Stimulated activated CD4-positive, alpha-beta T cell treated with anti-CD3 and anti-CD28 coated beads, TNF-alpha, amount 100 ng/mL, for 4 hours (primary cell): Measurements from ENCODE around the gene MINDY4B.

Source experiments
- DNase-seq, 3 experiments: peaks; one replicate each; pipeline ENCODE4 v3.0.0-alpha.2; 2020; ENCODE audit warnings: low read depth in 3 of 3

Gene MINDY4B

DNA sequence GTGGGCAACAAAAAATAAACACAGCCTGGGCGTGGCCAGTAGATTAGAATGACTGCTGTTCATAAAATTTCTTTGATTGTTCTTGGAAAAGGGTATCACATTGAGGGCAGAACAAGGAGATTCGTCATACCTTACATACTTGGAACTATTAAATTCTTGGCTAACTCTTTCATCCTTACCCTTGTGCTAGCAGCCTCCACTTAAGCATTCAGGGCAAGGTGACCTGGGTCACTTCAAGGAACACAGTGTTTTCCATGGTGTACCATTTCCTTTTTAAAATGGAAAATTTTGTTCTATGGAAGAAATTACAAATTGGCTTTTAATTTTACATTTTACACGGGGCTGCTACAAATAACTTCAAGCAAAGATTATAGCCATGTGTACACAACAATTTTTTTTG is 60.8 kb downstream of the MINDY4B start:
- no peak for DNase-seq

DNA sequence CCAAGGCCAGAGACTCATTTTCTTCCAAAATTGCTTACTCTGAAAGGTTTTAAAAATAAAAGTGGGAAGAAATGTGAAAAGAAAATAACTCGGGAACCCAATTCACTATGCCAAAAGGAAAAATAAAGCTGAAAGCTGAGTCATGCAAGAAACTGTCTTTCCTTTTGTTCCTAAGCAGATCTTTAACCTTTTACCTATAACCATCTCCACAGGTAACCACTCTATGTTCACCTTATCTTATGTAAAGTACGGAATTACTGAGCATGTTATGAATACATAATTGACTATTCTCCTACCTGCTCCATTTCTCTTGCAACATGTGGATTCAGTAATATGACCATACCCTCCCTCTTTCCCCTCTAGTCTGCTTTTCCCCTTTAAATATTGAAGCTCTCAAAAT is 62.0 kb downstream of the MINDY4B start:
- DNase-seq = no peak

DNA sequence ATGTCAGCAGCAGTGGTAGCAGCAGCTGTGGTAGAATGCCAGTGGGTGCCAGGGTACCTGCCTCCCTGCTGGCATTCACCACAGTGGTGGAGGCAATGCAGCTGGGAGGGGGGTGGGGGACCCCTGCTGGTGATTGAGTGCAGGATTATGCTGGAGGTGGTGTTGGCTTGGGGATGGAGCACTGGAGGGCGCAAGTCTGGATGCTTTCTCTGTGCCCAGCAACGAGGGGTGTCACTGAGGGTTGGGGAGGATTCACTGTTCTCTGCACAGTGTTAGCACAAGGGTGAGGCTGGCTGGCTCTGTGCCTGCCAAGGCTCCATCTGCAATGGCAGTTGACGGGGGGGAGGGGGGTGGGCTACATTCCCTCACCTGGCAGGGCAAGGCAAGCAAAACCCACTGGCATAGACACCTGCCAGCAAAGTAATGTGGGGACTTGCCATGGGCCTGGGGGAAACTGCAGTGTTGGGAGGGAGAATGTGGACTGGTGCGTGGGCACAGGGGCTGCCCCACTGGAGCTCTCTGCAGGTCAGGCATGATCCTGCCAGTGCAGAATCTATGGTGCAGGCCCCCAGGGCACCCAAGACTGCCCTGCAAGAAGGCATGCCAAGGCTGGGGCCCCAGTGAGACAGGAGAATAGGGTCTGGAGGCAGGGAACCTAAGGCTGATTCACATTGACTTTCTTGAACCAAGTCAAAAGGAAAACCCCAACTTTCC is 64.3 kb downstream of the MINDY4B start:
- no peak for DNase-seq

DNA sequence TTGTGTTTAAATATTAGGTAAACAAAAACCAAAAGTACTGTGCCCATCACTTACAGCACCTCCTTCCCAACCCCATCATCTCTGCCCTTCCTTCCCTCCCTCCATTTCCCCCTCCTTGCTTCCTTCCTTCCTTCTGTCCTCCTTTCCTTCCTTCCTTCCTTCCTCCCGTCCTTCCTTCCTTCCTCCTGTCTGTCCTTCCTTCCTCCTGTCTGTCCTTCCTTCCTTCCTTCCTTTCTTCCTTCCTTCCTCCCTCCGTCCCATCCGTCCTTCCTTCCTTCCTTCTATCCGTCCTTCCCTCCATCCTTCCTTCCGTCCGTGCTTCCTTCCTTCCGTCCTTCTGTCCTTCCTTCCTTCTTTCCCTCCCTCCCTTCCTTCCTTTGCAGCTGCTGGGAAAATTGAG is 74.5 kb downstream of the MINDY4B start:
- no peak for DNase-seq

DNA sequence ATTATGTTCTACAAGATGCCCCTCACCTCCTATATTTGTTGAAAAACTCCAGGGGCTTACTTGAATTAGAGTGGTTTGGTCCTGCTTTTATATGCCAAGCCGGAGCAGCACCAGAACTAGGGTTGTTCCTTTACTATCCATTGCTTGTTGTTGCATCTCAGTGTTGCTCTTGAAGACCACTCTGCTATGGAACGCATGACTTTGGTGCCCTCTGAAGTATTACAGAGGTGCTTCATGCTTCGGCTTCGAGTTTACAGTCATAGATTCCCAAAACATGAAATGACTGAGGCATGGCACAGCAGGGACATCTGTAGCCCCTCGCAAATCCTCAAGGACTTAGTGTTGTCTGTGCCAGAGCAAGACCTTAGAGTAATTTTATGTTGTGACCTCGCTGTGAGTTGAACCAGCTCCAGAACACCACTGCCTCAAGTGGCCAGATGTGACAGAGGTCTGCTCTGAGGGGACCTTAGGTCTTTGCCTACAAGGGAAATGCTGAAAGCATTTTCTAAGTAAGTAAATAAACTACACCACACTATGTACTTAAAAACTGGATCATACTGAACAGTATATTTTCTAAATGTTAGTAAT is 75.1 kb downstream of the MINDY4B start:
- DNase-seq = no peak

DNA sequence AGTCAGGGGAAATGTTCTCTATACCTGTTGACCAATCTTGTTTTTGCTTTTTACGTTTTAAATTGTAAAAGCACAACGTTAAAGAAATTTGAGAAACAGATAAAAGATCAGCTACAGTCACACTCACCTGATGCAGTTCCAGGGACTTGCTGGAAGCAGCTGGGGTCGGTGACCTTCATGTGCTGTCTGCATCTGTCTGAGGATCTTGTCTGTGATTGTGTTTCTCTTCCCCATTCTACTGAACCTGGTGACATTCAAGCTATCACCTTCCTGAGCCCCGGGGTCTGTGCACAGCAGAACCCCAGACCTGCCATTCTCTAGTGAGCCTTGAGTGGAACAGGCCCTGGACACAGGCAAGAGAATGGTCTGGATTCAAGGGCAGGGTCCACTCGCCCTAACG is 75.8 kb downstream of the MINDY4B start:
- no peak for DNase-seq

DNA sequence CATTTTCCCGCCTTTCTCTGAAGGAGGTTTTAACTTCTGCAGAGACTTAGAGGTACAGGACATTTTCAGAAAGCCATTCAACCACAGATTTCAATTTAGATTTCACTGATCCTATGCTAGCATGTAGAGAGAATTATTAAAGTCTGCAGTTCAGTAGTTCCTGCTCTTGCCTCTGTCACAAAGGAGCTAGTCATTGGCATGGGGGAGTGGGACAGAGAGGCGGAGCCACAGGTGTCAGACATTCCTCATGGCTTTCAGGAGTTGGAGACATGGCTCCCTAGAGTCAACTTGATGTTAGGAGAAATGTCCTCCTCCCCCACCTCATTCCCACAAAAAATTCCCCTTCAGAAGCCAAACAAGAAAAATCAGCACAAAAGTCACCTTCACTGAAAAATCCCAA is 76.2 kb downstream of the MINDY4B start:
- no peak for DNase-seq

DNA sequence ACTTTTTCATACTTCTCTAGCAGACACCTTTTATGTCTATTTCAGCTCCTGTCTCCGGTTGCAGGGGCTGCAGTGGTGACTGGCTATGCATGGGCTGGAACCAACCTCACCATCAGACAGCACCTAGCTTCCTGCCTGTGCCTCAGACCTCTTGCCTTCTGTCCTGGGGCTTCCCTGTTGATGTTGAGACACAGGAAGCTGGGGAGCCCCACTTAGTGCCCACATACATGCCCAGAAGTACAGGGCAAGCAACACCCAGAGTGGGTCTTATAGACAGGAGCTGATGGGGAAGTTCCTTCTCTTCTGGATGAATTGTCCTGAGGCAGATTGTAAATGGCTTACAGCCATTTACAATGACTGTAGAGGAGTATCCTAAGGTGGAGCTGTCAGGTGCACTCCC is 77.0 kb downstream of the MINDY4B start:
- DNase-seq = no peak

DNA sequence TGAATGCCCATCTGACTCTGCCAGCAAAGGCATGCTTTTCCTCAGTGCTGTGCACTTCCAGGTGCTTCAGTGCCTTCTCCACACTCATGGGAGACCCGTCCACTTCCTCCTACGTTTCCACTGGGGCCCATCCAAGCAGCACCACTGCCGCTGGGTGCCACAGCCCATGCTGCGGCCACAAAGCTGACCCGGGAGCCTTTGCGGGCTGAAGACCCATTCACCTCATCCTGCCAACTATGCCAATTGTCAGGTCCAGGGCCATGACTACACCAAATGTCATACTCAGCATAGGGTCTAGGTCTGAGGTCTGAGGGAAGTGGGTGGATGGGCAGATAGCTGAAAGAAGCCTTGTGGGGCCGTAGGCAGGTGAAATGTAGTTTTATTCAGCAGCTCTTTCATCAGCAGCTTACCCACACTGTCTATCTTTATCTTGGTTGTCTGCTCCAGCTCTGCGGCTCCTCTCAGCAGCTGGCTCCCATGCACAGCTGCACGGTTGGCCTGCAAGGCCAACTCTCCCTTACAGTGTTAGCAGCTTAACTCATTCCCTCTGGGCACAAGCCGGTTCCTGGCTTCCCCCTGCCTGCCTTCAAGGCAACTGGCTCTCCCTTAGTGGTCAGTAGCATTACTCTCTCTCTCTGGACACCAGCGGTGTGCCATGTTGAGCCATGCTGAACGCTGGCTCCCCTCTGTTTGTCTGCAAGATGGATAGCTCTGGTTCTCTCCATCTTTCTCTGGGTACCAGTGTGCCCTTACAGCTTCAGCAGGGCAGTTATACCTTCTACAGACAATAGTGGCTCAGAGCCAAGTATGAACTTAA is 78.6 kb downstream of the MINDY4B start:
- DNase-seq = no peak

DNA sequence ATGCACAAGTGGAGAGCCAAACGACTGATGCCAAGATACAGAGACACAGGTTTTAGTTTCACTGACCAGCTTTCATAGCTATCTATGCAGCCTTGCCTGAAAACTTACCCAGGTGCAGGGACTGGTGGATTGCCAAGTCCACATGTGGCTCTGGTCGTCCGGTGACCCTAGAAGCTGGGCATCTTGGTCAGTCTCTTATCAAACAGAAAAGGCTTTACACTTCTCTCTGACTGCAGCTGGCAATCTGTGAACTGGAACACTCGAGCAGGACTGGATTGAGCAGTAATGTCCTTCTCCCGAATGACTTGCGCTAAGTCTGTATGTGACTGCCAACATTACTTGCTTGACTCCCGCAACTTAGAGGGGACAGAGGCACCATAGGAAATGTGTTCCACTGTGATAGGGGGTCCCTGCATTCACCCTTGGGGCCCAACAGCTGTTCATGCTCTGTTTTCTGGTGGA is 79.3 kb downstream of the MINDY4B start:
- DNase-seq = no peak

DNA sequence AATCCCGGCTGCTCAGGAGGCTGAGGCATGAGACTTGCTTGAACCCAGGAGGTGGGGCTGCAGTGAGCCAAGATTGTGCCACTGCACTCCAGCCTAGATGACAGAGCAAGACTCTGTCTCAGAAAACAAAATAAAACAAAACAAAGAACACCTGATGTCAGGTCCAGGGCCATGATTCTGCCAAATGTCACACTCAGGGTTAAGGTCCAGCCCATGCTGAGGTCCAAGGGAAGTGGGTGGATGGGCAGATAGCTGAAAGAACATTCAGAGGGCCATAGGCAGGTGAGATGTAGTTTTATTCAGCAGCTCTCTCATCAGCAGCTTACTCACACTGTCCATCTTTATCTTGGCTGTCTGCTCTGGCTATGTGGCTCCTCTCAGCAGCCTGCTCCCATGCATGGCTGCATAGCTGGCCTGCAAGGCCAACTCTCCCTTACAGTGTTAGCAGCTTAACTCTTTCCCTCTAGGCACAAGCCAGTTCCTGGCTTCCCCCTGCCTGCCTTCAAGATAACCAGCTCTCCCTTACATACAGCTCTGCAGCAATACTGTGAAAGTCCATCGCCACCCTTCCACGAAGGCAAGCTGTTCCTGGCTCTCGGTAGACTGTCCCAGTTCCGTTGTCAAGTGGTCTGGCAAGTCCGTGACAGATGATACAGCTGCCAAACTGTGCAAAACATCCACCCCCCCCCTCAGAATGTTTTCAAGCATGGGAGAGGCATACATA is 79.9 kb downstream of the MINDY4B start:
- no peak for DNase-seq

DNA sequence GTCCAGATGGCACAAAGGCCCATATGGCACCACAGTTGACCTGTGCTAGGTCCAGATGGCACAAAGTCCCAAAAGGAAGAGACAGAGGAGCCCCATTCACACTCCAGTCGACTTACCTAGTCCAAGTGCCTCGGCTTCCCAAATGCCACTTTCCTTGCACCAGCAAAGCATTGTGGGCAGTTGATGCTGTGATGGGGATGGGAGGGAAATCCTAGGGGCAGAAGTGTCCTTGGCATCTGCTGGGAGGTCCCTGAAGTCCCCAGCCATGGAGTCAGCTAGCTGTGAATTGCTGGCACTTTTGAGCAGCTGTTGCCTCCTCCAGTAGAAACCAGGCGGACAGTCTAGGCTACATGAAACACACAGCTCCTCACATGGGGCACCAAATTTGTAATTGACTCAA is 82.0 kb downstream of the MINDY4B start:
- DNase-seq = no peak

DNA sequence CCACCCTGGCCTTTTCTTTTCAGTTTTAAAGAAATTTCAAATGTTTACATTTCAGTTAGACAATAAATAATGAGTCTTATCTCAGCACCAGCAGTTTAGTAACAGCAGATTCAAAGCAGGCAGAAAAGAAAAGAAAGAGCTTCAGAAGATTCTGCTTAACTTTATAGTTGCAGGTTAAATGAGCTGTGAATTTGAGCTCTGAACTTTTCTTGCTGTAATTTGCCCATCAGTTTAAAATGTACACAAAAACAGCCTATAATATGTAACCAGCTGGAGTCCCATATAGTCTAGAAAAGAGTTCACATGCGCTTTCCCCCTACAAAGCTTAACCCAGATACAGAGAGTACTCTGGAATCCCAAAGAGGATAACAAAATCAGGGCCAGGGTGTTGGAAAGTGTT is 82.6 kb downstream of the MINDY4B start:
- no peak for DNase-seq
